Heart left ventricle (tissue), 16 donors: ENCODE results near the gene PROCA1. TPM values are rescaled to one million over a fixed set of nuclear protein-coding genes. Genes with fewer than 3 reads are reported as not detected.

Experiments
- ATAC-seq, 4 donors: fragments of 200-7000 bp; cut with Tn5 transposase; one replicate each; pipeline ENCODE4 v1.9.1; 2020 to 2022; ENCODE audit warnings: moderate library complexity in 4 of 4, mild to moderate bottlenecking in 3 of 4, moderate number of reproducible peaks in 1 of 4
- DNase-seq, 5 donors: peaks; one replicate each; pipeline ENCODE4 v3.0.0-alpha.2; 2020
- H3K27ac ChIP-seq, 12 donors: fragments of 200-600 bp; sonication (generic) in 4 of 12; one replicate each; pipeline versions ENCODE4 v1.5.0 to v1.8.0; 2016 to 2022; ENCODE audit warnings: mild to moderate bottlenecking in 2 of 12
- H3K27me3 ChIP-seq, 9 donors: fragments of 200-600 bp; sonication (generic) in 2 of 9; one replicate each; pipeline versions ENCODE4 v1.5.1 to v1.8.0; 2016 to 2022; ENCODE audit warnings: mild to moderate bottlenecking in 3 of 9
- H3K36me3 ChIP-seq, 9 donors: fragments of 200-600 bp; sonication (generic) in 2 of 9; one replicate each; pipeline versions ENCODE4 v1.5.0 to v1.8.0; 2018 to 2022; ENCODE audit warnings: mild to moderate bottlenecking in 2 of 9
- H3K4me1 ChIP-seq, 12 donors: fragments of 200-600 bp; sonication (generic) in 4 of 12; one replicate each; pipeline versions ENCODE4 v1.5.0 to v1.8.0; 2016 to 2022; ENCODE audit warnings: mild to moderate bottlenecking in 3 of 12
- H3K4me3 ChIP-seq, 12 donors: fragments of 200-600 bp; sonication (generic) in 4 of 12; one replicate each; pipeline versions ENCODE4 v1.5.0 to v1.8.0; 2017 to 2022; ENCODE audit warnings: mild to moderate bottlenecking in 9 of 12, moderate library complexity in 4 of 12
- H3K9me3 ChIP-seq, 12 donors: fragments of 200-600 bp; sonication (generic) in 4 of 12; one replicate each; pipeline versions ENCODE4 v1.5.0 to v1.8.0; 2016 to 2022; ENCODE audit warnings: mild to moderate bottlenecking in 1 of 12
- POLR2A ChIP-seq, 2 donors: fragments of 450-650 bp; IDR thresholded peaks; one replicate each; pipeline ENCODE4 v1.6.1; 2017; ENCODE audit warnings: antibody characterized with exemption in 2 of 2, mild to moderate bottlenecking in 2 of 2, moderate library complexity in 2 of 2
- WGBS, 4 donors: extraction: QIAGEN DNeasy Blood & Tissue Kit in 2 of 4; methylation state at CpG; one replicate each; pipeline versions ENCODE4 v1.1.5 to v1.1.7; 2013 to 2018; 5-methylcytosine and 5-hydroxymethylcytosine counted together
- intact Hi-C, 10 donors: fragments of 100-400 bp; cut with DNase I; formaldehyde crosslinking; loops; one replicate each; pipeline versions ENCODE4 v1.11.1 to v1.14.2; 2022
- polyA plus RNA-seq, 2 donors: library from polyadenylated mRNA; stranded (reverse); fragments of 200-250 nt; gene quantifications; one replicate each; pipeline ENCODE4 v1.2.3, GENCODE V29; 2013
- total RNA-seq, 9 donors: library from RNA; depleted of rRNA in 2 of 9; stranded (reverse); fragments of >200 nt in 2 of 9; fragmentation: NEBNext Ultra II Directional in 3 of 9; extraction: Animal tissue kit (Norgen Biotek cat#: 25700) in 3 of 9; gene quantifications; one replicate each; pipeline versions ENCODE4 v1.1.0 to v1.2.4, GENCODE V29; 2016 to 2023
- TF ChIP-seq, protein P1 (sequence below), 12 donors: fragments of 200-600 bp; sonication (generic) in 4 of 12; IDR thresholded peaks; one replicate each; pipeline versions ENCODE4 v1.5.0 to v1.8.0; 2018 to 2022; ENCODE audit warnings: antibody characterized with exemption in 12 of 12, mild to moderate bottlenecking in 5 of 12
- donor health status: ischemic (EF 13 %, LVEDD 7.1; RV severe dilation, severe dysfunction).
- donor health status: healthy with polysubstance abuse.
- donor health status: DM: no; HTN: yes; CAD: no.
- donor health status: DM: no; HTN: no; CAD: no.
- donor health status: ischemic (EF 25% LVEDD 6.9; RV normal size, moderate dysfunction).
- donor health status: ischemic (EF 25% LVEDD 5.7; RV mildly dilated, moderate dysfunction).
- donor health status: healthy.
- donor health status: DM: yes; HTN: yes; CAD: no.
- donor health status: ischemic (EF 35%, LVEDD 5.7; RV mildly dilated, moderate dysfunction).
- donor health status: nonischemic (EF 11% LVEDD 7.7; RV severe dilation, severe dysfunction).
- donor health status: DM: yes; HTN: yes; CAD: no.
- donor health status: PGD.
- donor health status: ischemic (EF 29% LVEDD 5.4; RV normal size, mild dysfunction).
- donor health status: nonischemic (EF 23%, LVEDD 6.1; RV moderate dilation, normal function).

PROCA1 gene
- total and polyA plus RNA-seq, 11 donors: 0.64 to 2.6 (median 1.0) TPM

DNA sequence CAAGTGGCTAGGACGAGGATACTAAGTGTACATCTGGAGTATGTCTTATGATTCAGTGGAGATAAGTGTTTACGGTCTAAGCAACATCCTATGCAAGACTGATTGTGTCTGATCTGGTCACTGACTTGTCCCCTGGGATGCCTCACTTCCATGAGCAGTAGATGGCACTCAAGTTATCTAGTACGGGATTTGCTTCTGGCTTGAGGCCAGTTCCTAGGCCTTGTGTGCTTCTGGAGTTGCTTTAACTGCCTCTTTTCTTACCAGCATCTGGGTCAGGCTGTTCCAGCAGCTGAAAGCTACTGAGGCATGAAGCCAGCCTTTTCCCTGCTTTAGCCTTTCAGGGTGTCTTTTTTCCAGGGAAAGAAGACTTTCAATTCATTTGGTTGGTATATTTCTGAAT is 26.7 kb downstream of the PROCA1 start:
- WGBS, 4 donors: 23 to 31% (median 28%) methylated on average over 3 of the region's 3 CpGs
- DNase-seq: no peak
- H3K36me3 ChIP-seq: peaks cover 3 to 100% (median 100%) of the 10 kb centered on the region in 9 donors

GRCh38 chr17:28682655-28683054 is 29.0 kb downstream of the PROCA1 start:
- H3K9me3 ChIP-seq: no peaks in the 10 kb centered on the region
- H3K4me3 ChIP-seq: no peak overlapping the region
- H3K27ac ChIP-seq: no peak overlapping the region
- peaks cover 3 to 100% (median 100%) of the 10 kb centered on the region in 9 donors for H3K36me3 ChIP-seq
- TF ChIP-seq POLR2A (IDR thresholded peaks at IDR 0.05): no peak
- TF ChIP-seq, protein P1, sequence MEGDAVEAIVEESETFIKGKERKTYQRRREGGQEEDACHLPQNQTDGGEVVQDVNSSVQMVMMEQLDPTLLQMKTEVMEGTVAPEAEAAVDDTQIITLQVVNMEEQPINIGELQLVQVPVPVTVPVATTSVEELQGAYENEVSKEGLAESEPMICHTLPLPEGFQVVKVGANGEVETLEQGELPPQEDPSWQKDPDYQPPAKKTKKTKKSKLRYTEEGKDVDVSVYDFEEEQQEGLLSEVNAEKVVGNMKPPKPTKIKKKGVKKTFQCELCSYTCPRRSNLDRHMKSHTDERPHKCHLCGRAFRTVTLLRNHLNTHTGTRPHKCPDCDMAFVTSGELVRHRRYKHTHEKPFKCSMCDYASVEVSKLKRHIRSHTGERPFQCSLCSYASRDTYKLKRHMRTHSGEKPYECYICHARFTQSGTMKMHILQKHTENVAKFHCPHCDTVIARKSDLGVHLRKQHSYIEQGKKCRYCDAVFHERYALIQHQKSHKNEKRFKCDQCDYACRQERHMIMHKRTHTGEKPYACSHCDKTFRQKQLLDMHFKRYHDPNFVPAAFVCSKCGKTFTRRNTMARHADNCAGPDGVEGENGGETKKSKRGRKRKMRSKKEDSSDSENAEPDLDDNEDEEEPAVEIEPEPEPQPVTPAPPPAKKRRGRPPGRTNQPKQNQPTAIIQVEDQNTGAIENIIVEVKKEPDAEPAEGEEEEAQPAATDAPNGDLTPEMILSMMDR (IDR thresholded peaks at IDR 0.05): no peak
- no peak for ATAC-seq
- H3K27me3 ChIP-seq: no peaks in the 10 kb centered on the region
- no peak for DNase-seq
- intact Hi-C loops: no loop called here
- H3K4me1 ChIP-seq: no peaks in the 10 kb centered on the region
- WGBS, 4 donors: 90 to 96% (median 92%) methylated on average over 11 of the region's 11 CpGs

More for the DNA sequence above, 26.7 kb downstream of the PROCA1 start:
- H3K4me3 ChIP-seq: no peak overlapping the region
- H3K9me3 ChIP-seq: no peaks in the 10 kb centered on the region
- H3K27me3 ChIP-seq: no peaks in the 10 kb centered on the region
- intact Hi-C loops: no loop called here
- no peaks in the 10 kb centered on the region for H3K4me1 ChIP-seq
- ATAC-seq: peak in 3 of 4 donors; percentile 37 to 48 (median 44)
- no peak overlapping the region for H3K27ac ChIP-seq
- TF ChIP-seq, protein P1 (IDR thresholded peaks at IDR 0.05): peak in 2 of 12 donors; percentile 9 to 19
- no peak for TF ChIP-seq POLR2A (IDR thresholded peaks at IDR 0.05)

- DNase-seq (no peak), ATAC-seq (no peak)
- Histone ChIP-seq H3K4me1 (no peaks in the 10 kb centered on the region), H3K27ac (no peak overlapping the region), H3K27me3 (no peaks in the 10 kb centered on the region), H3K36me3 (peaks cover 6 to 100% (median 100%) of the 10 kb centered on the region in 9 donors), H3K4me3 (no peak overlapping the region), H3K9me3 (no peaks in the 10 kb centered on the region)
- 88 to 90% (median 90%) methylated on average over 7 of the region's 7 CpGs for WGBS, 4 donors
- TF ChIP-seq, protein P1 (IDR thresholded peaks at IDR 0.05): peak in 2 of 12 donors; percentile 8 to 9
- no peak for TF ChIP-seq POLR2A (IDR thresholded peaks at IDR 0.05)
- intact Hi-C loops: no loop called here
Measured at GRCh38 chr17:28675980-28676379, 35.7 kb downstream of the PROCA1 start.

DNA sequence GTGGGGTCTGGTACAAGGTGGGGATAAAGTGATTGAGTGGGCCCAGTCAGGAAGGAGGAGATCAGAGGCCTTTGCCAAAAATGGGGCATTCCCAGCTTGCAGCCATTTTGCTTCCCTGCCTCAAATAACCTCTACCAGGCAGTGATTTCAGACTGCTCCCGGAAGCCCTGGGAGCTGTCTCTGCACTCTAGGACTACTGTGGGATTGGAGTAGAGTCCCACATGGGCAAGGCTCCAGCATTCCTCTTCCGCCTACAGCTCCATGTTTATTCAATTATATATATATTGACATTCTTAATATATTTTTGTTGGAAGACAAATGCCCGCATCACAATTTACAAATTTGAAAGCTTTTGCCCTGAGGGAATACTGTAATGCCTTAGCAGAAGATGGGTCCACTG is 36.2 kb downstream of the PROCA1 start:
- H3K27me3 ChIP-seq: no peaks in the 10 kb centered on the region
- H3K4me1 ChIP-seq: no peaks in the 10 kb centered on the region
- ATAC-seq (no peak), DNase-seq (no peak)
- H3K4me3 ChIP-seq: no peak overlapping the region
- WGBS, 4 donors: 81 to 86% (median 84%) methylated on average over 3 of the region's 3 CpGs
- H3K9me3 ChIP-seq: no peaks in the 10 kb centered on the region
- intact Hi-C loops: no loop called here
- H3K36me3 ChIP-seq: peaks cover 6 to 100% (median 100%) of the 10 kb centered on the region in 9 donors
- TF ChIP-seq POLR2A (IDR thresholded peaks at IDR 0.05): no peak
- TF ChIP-seq, protein P1 (IDR thresholded peaks at IDR 0.05): no peak
- no peak overlapping the region for H3K27ac ChIP-seq
